Naive B cell (primary cell): Measurements from ENCODE around the gene SRSF1. TPM values are rescaled to one million over a fixed set of nuclear protein-coding genes. Genes with fewer than 3 reads are reported as not detected.

Experiments used
- ATAC-seq, 2 donors: fragments of 150-1000 bp; cut with Tn5 transposase; 2 replicates each; pipeline ENCODE4 v1.10.0; 2021; ENCODE audit warnings: low read depth in 2 of 2, mild to moderate bottlenecking in 2 of 2, moderate library complexity in 2 of 2
- DNase-seq: peaks from one replicate; pipeline ENCODE4 v3.0.0; 2022
- H3K27ac Mint-ChIP-seq, 6 donors: one replicate each; pipeline ENCODE4 v1.8.0; 2020 to 2022; ENCODE audit warnings: mild to moderate bottlenecking in 6 of 6, mixed read lengths in 6 of 6, moderate library complexity in 5 of 6, inconsistent platforms in 2 of 6
- H3K27me3 Mint-ChIP-seq, 3 donors: one replicate each; pipeline ENCODE4 v1.8.0; 2021 to 2022; ENCODE audit warnings: mixed read lengths in 3 of 3, mild to moderate bottlenecking in 1 of 3
- H3K36me3 Mint-ChIP-seq, 2 donors: one replicate each; pipeline ENCODE4 v1.8.0; 2020 to 2022; ENCODE audit warnings: mixed read lengths in 2 of 2, inconsistent platforms in 1 of 2, mild to moderate bottlenecking in 1 of 2
- H3K4me1 Mint-ChIP-seq, 3 donors: one replicate each; pipeline ENCODE4 v1.8.0; 2020 to 2022; ENCODE audit warnings: mixed read lengths in 3 of 3, inconsistent platforms in 1 of 3, mild to moderate bottlenecking in 1 of 3, moderate library complexity in 1 of 3
- H3K4me3 Mint-ChIP-seq, 8 donors: one replicate each; pipeline ENCODE4 v1.8.0; 2020 to 2022; ENCODE audit warnings: mild to moderate bottlenecking in 8 of 8, mixed read lengths in 8 of 8, moderate library complexity in 8 of 8, inconsistent platforms in 2 of 8
- H3K9me3 Mint-ChIP-seq, 7 donors: one replicate each; pipeline ENCODE4 v1.8.0; 2020 to 2022; ENCODE audit warnings: mixed read lengths in 7 of 7, mild to moderate bottlenecking in 5 of 7, inconsistent platforms in 2 of 7, moderate library complexity in 1 of 7
- polyA plus RNA-seq, 6 donors: library from polyadenylated mRNA; unstranded; fragments of 300-500 nt; fragmentation: Illumina TruSeq; gene quantifications; one replicate each; pipeline ENCODE4 v1.2.3, GENCODE V29; 2021; ENCODE audit warnings: low read depth in 6 of 6

The SRSF1 gene
- polyA plus RNA-seq, 6 donors from 2014 or later = 29.1 to 57.3 (median 41.8) TPM

GRCh38 chr17:58005728-58006559 lies 1.1 kb downstream of the SRSF1 start:
- peaks cover 17 to 22% of the 10 kb centered on the region in 2 donors for H3K36me3 Mint-ChIP-seq
- H3K4me3 Mint-ChIP-seq = peak overlapping the region; percentile 88 to 100 (median 100)
- ATAC-seq = no peak
- H3K27ac Mint-ChIP-seq = peak overlapping the region; percentile 95 to 99 (median 99)
- H3K4me1 Mint-ChIP-seq = peaks cover 27 to 52% (median 49%) of the 10 kb centered on the region in 3 donors
- no peaks in the 10 kb centered on the region for H3K9me3 Mint-ChIP-seq
- H3K27me3 Mint-ChIP-seq = no peaks in the 10 kb centered on the region
- no peak for DNase-seq

GRCh38 chr17:58005031-58005727 lies 1.9 kb downstream of the SRSF1 start:
- ATAC-seq = no peak
- no peak for DNase-seq
- H3K4me1 Mint-ChIP-seq = peaks cover 27 to 52% (median 49%) of the 10 kb centered on the region in 3 donors
- H3K36me3 Mint-ChIP-seq = peaks cover 17 to 22% of the 10 kb centered on the region in 2 donors
- H3K9me3 Mint-ChIP-seq = no peaks in the 10 kb centered on the region
- no peaks in the 10 kb centered on the region for H3K27me3 Mint-ChIP-seq
- peak overlapping the region; percentile 1 to 95 (median 60) for H3K27ac Mint-ChIP-seq
- H3K4me3 Mint-ChIP-seq = peak overlapping the region; percentile 77 to 100 (median 99)

- H3K36me3 Mint-ChIP-seq = peaks cover 17 to 22% of the 10 kb centered on the region in 2 donors
- no peaks in the 10 kb centered on the region for H3K27me3 Mint-ChIP-seq
- no peaks in the 10 kb centered on the region for H3K9me3 Mint-ChIP-seq
- peaks cover 27 to 57% (median 54%) of the 10 kb centered on the region in 3 donors for H3K4me1 Mint-ChIP-seq
- peak overlapping the region in 1 of 8 donors; percentile 32 for H3K4me3 Mint-ChIP-seq
- DNase-seq (no peak), ATAC-seq (no peak)
- peak overlapping the region in 1 of 6 donors; percentile 57 for H3K27ac Mint-ChIP-seq
Observed at GRCh38 chr17:58004060-58004459, 3.0 kb downstream of the SRSF1 start.

GRCh38 chr17:58002973-58003372 lies 4.1 kb downstream of the SRSF1 start:
- H3K4me1 Mint-ChIP-seq = peaks cover 27 to 56% (median 50%) of the 10 kb centered on the region in 3 donors
- no peaks in the 10 kb centered on the region for H3K27me3 Mint-ChIP-seq
- ATAC-seq (no peak), DNase-seq (no peak)
- peaks cover 17 to 22% of the 10 kb centered on the region in 2 donors for H3K36me3 Mint-ChIP-seq
- peak overlapping the region in 1 of 6 donors; percentile 62 for H3K27ac Mint-ChIP-seq
- no peaks in the 10 kb centered on the region for H3K9me3 Mint-ChIP-seq
- peak overlapping the region in 1 of 8 donors; percentile 25 for H3K4me3 Mint-ChIP-seq

- Mint-ChIP-seq H3K4me1 (peaks cover 24 to 56% (median 45%) of the 10 kb centered on the region in 3 donors), H3K36me3 (peaks cover 17 to 22% of the 10 kb centered on the region in 2 donors), H3K27ac (peak overlapping the region in 1 of 6 donors; percentile 62), H3K4me3 (peak overlapping the region in 1 of 8 donors; percentile 48), H3K9me3 (no peaks in the 10 kb centered on the region), H3K27me3 (no peaks in the 10 kb centered on the region)
- ATAC-seq (no peak), DNase-seq (no peak)
Observed at GRCh38 chr17:58002154-58002948, 4.7 kb downstream of the SRSF1 start.

GRCh38 chr17:58001461-58002124 lies 5.5 kb downstream of the SRSF1 start:
- peak overlapping the region in 1 of 6 donors; percentile 62 for H3K27ac Mint-ChIP-seq
- H3K4me3 Mint-ChIP-seq = no peak overlapping the region
- peaks cover 17 to 22% of the 10 kb centered on the region in 2 donors for H3K36me3 Mint-ChIP-seq
- no peak for DNase-seq
- H3K4me1 Mint-ChIP-seq = peaks cover 24 to 50% (median 43%) of the 10 kb centered on the region in 3 donors
- no peaks in the 10 kb centered on the region for H3K27me3 Mint-ChIP-seq
- H3K9me3 Mint-ChIP-seq = no peaks in the 10 kb centered on the region
- no peak for ATAC-seq

- ATAC-seq (peak; percentile 87 to 89), DNase-seq (peak; percentile 60)
- Mint-ChIP-seq H3K9me3 (no peaks in the 10 kb centered on the region), H3K4me1 (peaks cover 15 to 36% (median 33%) of the 10 kb centered on the region in 3 donors), H3K27ac (peak overlapping the region in 3 of 6 donors; percentile 10 to 80 (median 63)), H3K4me3 (peak overlapping the region in 1 of 8 donors; percentile 40), H3K27me3 (no peaks in the 10 kb centered on the region), H3K36me3 (peaks cover 8 to 11% of the 10 kb centered on the region in 2 donors)
Observed at GRCh38 chr17:57999496-58000017, 7.5 kb downstream of the SRSF1 start.

- peaks cover 18 to 37% (median 36%) of the 10 kb centered on the region in 3 donors for H3K4me1 Mint-ChIP-seq
- peak overlapping the region in 3 of 6 donors; percentile 10 to 80 (median 63) for H3K27ac Mint-ChIP-seq
- H3K9me3 Mint-ChIP-seq = no peaks in the 10 kb centered on the region
- H3K27me3 Mint-ChIP-seq = no peaks in the 10 kb centered on the region
- ATAC-seq (no peak), DNase-seq (no peak)
- no peak overlapping the region for H3K4me3 Mint-ChIP-seq
- peaks cover 7 to 11% of the 10 kb centered on the region in 2 donors for H3K36me3 Mint-ChIP-seq
Observed at GRCh38 chr17:57999010-57999495, 8.0 kb downstream of the SRSF1 start.

- H3K9me3 Mint-ChIP-seq = no peaks in the 10 kb centered on the region
- H3K4me3 Mint-ChIP-seq = no peak overlapping the region
- H3K27ac Mint-ChIP-seq = peak overlapping the region in 2 of 6 donors; percentile 13 to 17
- H3K27me3 Mint-ChIP-seq = no peaks in the 10 kb centered on the region
- ATAC-seq (no peak), DNase-seq (no peak)
- H3K4me1 Mint-ChIP-seq = peaks cover 23 to 40% (median 37%) of the 10 kb centered on the region in 3 donors
- H3K36me3 Mint-ChIP-seq = peaks cover 2 to 4% of the 10 kb centered on the region in 2 donors
Observed at GRCh38 chr17:57997085-57997809, 9.8 kb downstream of the SRSF1 start.

GRCh38 chr17:57995076-57995956 lies 11.7 kb downstream of the SRSF1 start:
- ATAC-seq (peak; percentile 74 to 79), DNase-seq (peak; percentile 39)
- H3K4me1 Mint-ChIP-seq = peaks cover 24 to 37% (median 33%) of the 10 kb centered on the region in 3 donors
- H3K27me3 Mint-ChIP-seq = no peaks in the 10 kb centered on the region
- H3K9me3 Mint-ChIP-seq = no peaks in the 10 kb centered on the region
- peak overlapping the region in 1 of 8 donors; percentile 42 for H3K4me3 Mint-ChIP-seq
- H3K27ac Mint-ChIP-seq = peak overlapping the region in 4 of 6 donors; percentile 0 to 74 (median 55)
- H3K36me3 Mint-ChIP-seq = no peaks in the 10 kb centered on the region

GRCh38 chr17:57994436-57994835 lies 12.6 kb downstream of the SRSF1 start:
- H3K9me3 Mint-ChIP-seq = no peaks in the 10 kb centered on the region

More at GRCh38 chr17:57994436-57994835, 12.6 kb downstream of the SRSF1 start:
- no peak overlapping the region for H3K4me3 Mint-ChIP-seq
- no peaks in the 10 kb centered on the region for H3K36me3 Mint-ChIP-seq
- DNase-seq (no peak), ATAC-seq (no peak)
- peaks cover 24 to 37% (median 31%) of the 10 kb centered on the region in 3 donors for H3K4me1 Mint-ChIP-seq
- H3K27me3 Mint-ChIP-seq = no peaks in the 10 kb centered on the region
- peak overlapping the region in 1 of 6 donors; percentile 7 for H3K27ac Mint-ChIP-seq
